ENCODE data around the gene ACER3. TPM values are rescaled to one million over a fixed set of nuclear protein-coding genes. Genes with fewer than 3 reads are reported as not detected.

ACER3 gene
- polyA plus RNA-seq, 1 donor from 2014 or later: 14.9 TPM

GRCh38 chr11:77055101-77055561 lies 194.4 kb downstream of the ACER3 start:
- TF ChIP-seq EZH2 (IDR thresholded peaks at IDR 0.05; ENCODE audit: borderline replicate concordance, insufficient read depth, low read length, poor library complexity, severe bottlenecking) (no peak), TAF1 (IDR thresholded peaks at IDR 0.05; ENCODE audit: low read depth) (no peak), EP300 (conservative IDR thresholded peaks at IDR 0.05; ENCODE audit: poor library complexity, severe bottlenecking) (no peak), POLR2AphosphoS5 (IDR thresholded peaks at IDR 0.05) (no peak), REST (IDR thresholded peaks at IDR 0.05; ENCODE audit: borderline replicate concordance) (no peak), MXI1 (conservative IDR thresholded peaks at IDR 0.05; ENCODE audit: poor library complexity, severe bottlenecking) (no peak), SMC3 (conservative IDR thresholded peaks at IDR 0.05; ENCODE audit: poor library complexity) (no peak)
- H3K36me3 ChIP-seq (ENCODE audit: insufficient read depth, low read length): no peaks in the 10 kb centered on the region
- H3F3A ChIP-seq (ENCODE audit: insufficient read depth, low read length, poor library complexity, severe bottlenecking): no peaks in the 10 kb centered on the region
- H3K9ac ChIP-seq (ENCODE audit: low read length): no peak overlapping the region
- H3K9me2 ChIP-seq (ENCODE audit: insufficient read depth, low read length): no peaks in the 10 kb centered on the region
- no peak overlapping the region for H2AFZ ChIP-seq (ENCODE audit: low read depth, low read length)
- H3K27ac ChIP-seq (ENCODE audit: low read length): no peak overlapping the region
- no peaks in the 10 kb centered on the region for H4K20me1 ChIP-seq (ENCODE audit: insufficient read depth)
- no peaks in the 10 kb centered on the region for H3K9me3 ChIP-seq (ENCODE audit: low read length)
- no peaks in the 10 kb centered on the region for H3K79me2 ChIP-seq (replicated peaks; ENCODE audit: insufficient read depth, low read length)
- H3K27me3 ChIP-seq (ENCODE audit: insufficient read depth, low read depth, low read length): no peaks in the 10 kb centered on the region
- H3K4me3 ChIP-seq (ENCODE audit: low read length): no peak overlapping the region
- no peak overlapping the region for H3K4me2 ChIP-seq (ENCODE audit: low read length)

- H3K4me2 ChIP-seq (ENCODE audit: low read length): no peak overlapping the region
- H3K9ac ChIP-seq (ENCODE audit: low read length): no peak overlapping the region
- no peaks in the 10 kb centered on the region for H3K27me3 ChIP-seq (ENCODE audit: insufficient read depth, low read depth, low read length)
- H3K9me3 ChIP-seq (ENCODE audit: low read length): no peaks in the 10 kb centered on the region
- no peaks in the 10 kb centered on the region for H3K79me2 ChIP-seq (replicated peaks; ENCODE audit: insufficient read depth, low read length)
- no peak overlapping the region for H3K27ac ChIP-seq (ENCODE audit: low read length)
- no peaks in the 10 kb centered on the region for H3K36me3 ChIP-seq (ENCODE audit: insufficient read depth, low read length)
- TF ChIP-seq EZH2 (IDR thresholded peaks at IDR 0.05; ENCODE audit: borderline replicate concordance, insufficient read depth, low read length, poor library complexity, severe bottlenecking) (no peak), RAD21 (conservative IDR thresholded peaks at IDR 0.05) (no peak), SMC3 (conservative IDR thresholded peaks at IDR 0.05; ENCODE audit: poor library complexity) (no peak), POLR2AphosphoS5 (IDR thresholded peaks at IDR 0.05) (no peak), MXI1 (conservative IDR thresholded peaks at IDR 0.05; ENCODE audit: poor library complexity, severe bottlenecking) (no peak)
- no peaks in the 10 kb centered on the region for H3K9me2 ChIP-seq (ENCODE audit: insufficient read depth, low read length)
- H2AFZ ChIP-seq (ENCODE audit: low read depth, low read length): no peak overlapping the region
- no peaks in the 10 kb centered on the region for H4K20me1 ChIP-seq (ENCODE audit: insufficient read depth)
- no peaks in the 10 kb centered on the region for H3F3A ChIP-seq (ENCODE audit: insufficient read depth, low read length, poor library complexity, severe bottlenecking)
- no peak overlapping the region for H3K4me3 ChIP-seq (ENCODE audit: low read length)
These were observed 195.2 kb downstream of the ACER3 start for GRCh38 chr11:77055913-77056312.

- Histone ChIP-seq H3K36me3 (ENCODE audit: insufficient read depth, low read length) (no peaks in the 10 kb centered on the region), H4K20me1 (ENCODE audit: insufficient read depth) (no peaks in the 10 kb centered on the region), H3K27ac (ENCODE audit: low read length) (no peak overlapping the region), H3K4me3 (ENCODE audit: low read length) (no peak overlapping the region), H3F3A (ENCODE audit: insufficient read depth, low read length, poor library complexity, severe bottlenecking) (no peaks in the 10 kb centered on the region), H3K27me3 (ENCODE audit: insufficient read depth, low read depth, low read length) (no peaks in the 10 kb centered on the region), H3K9me2 (ENCODE audit: insufficient read depth, low read length) (no peaks in the 10 kb centered on the region), H3K9me3 (ENCODE audit: low read length) (no peaks in the 10 kb centered on the region), H3K79me2 (replicated peaks; ENCODE audit: insufficient read depth, low read length) (no peaks in the 10 kb centered on the region), H3K4me2 (ENCODE audit: low read length) (no peak overlapping the region), H2AFZ (ENCODE audit: low read depth, low read length) (no peak overlapping the region), H3K9ac (ENCODE audit: low read length) (no peak overlapping the region)
- no peak for TF ChIP-seq EP300 (conservative IDR thresholded peaks at IDR 0.05; ENCODE audit: poor library complexity, severe bottlenecking)
- no peak for TF ChIP-seq CTCF (IDR thresholded peaks at IDR 0.05; ENCODE audit: poor library complexity, severe bottlenecking)
- TF ChIP-seq TAF1 (IDR thresholded peaks at IDR 0.05; ENCODE audit: low read depth): no peak
- no peak for TF ChIP-seq SMC3 (conservative IDR thresholded peaks at IDR 0.05; ENCODE audit: poor library complexity)
- no peak for TF ChIP-seq REST (IDR thresholded peaks at IDR 0.05; ENCODE audit: borderline replicate concordance)
- TF ChIP-seq RAD21 (conservative IDR thresholded peaks at IDR 0.05): no peak
- TF ChIP-seq MXI1 (conservative IDR thresholded peaks at IDR 0.05; ENCODE audit: poor library complexity, severe bottlenecking): no peak
- no peak for TF ChIP-seq POLR2AphosphoS5 (IDR thresholded peaks at IDR 0.05)
- no peak for TF ChIP-seq EZH2 (IDR thresholded peaks at IDR 0.05; ENCODE audit: borderline replicate concordance, insufficient read depth, low read length, poor library complexity, severe bottlenecking)
These were observed 196.2 kb downstream of the ACER3 start for GRCh38 chr11:77056814-77057402.
